Osteocyte (in vitro differentiated cells): Measurements from ENCODE around the gene CREB5. TPM values are rescaled to one million over a fixed set of nuclear protein-coding genes. Genes with fewer than 3 reads are reported as not detected.

Experiments used
- DNase-seq: peaks from one replicate; pipeline ENCODE4 v3.0.0; 2021; ENCODE audit warnings: mixed read lengths; ENCODE audit not compliant: unreplicated experiment; ENCODE audit errors: extremely low spot score
- H3K27ac Mint-ChIP-seq: one replicate; pipeline ENCODE4 v1.8.0; 2021; ENCODE audit warnings: mild to moderate bottlenecking, mixed read lengths; ENCODE audit not compliant: unreplicated experiment
- H3K27me3 Mint-ChIP-seq: one replicate; pipeline ENCODE4 v1.8.0; 2021; ENCODE audit warnings: mixed read lengths; ENCODE audit not compliant: unreplicated experiment
- H3K36me3 Mint-ChIP-seq: one replicate; pipeline ENCODE4 v1.8.0; 2021; ENCODE audit warnings: mixed read lengths; ENCODE audit not compliant: unreplicated experiment
- H3K4me1 Mint-ChIP-seq: one replicate; pipeline ENCODE4 v1.8.0; 2021; ENCODE audit warnings: mixed read lengths; ENCODE audit not compliant: unreplicated experiment
- H3K4me3 Mint-ChIP-seq: one replicate; pipeline ENCODE4 v1.8.0; 2021; ENCODE audit warnings: mild to moderate bottlenecking, moderate library complexity, mixed read lengths; ENCODE audit not compliant: unreplicated experiment
- H3K9me3 Mint-ChIP-seq: one replicate; pipeline ENCODE4 v1.8.0; 2021; ENCODE audit warnings: mixed read lengths; ENCODE audit not compliant: unreplicated experiment
- total RNA-seq: library from RNA; stranded (reverse); gene quantifications from 2 replicates; pipeline ENCODE4 v1.2.1, GENCODE V29; 2021
- TF ChIP-seq, protein P1 (sequence below): fragments of 200-600 bp; sonication (generic); IDR thresholded peaks from 2 replicates; pipeline ENCODE4 v1.5.0; 2021; ENCODE audit warnings: antibody characterized with exemption, mild to moderate bottlenecking, moderate library complexity

The CREB5 gene
- total RNA-seq, 1 donor from 2014 or later: 7.5 TPM

DNA sequence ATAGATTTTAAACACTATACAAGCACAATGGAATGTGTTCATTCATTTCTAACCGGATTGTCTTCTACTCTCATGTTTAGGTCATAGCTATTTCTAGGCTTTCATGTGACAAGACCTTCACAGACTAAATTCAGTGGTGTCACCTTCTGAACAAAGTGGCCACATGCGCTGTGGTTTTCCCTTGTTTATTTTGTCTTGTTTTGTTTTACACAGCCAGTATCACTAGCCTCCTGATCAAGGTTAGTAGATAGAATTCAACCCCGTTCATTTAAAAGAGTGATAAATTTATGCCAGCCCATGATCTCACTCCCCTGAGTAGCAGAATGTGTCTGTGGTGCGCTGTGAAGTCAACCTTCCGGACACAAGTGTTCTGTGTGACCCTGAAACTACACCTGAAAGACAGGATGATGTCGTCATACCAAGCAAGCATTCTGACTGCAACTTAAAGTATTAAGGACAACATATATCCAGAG lies 209.1 kb downstream of the CREB5 start:
- Mint-ChIP-seq H3K9me3 (no peaks in the 10 kb centered on the region), H3K4me3 (no peak overlapping the region), H3K27me3 (no peaks in the 10 kb centered on the region), H3K36me3 (no peaks in the 10 kb centered on the region), H3K4me1 (peaks cover 15% of the 10 kb centered on the region), H3K27ac (no peak overlapping the region)
- TF ChIP-seq, protein P1, sequence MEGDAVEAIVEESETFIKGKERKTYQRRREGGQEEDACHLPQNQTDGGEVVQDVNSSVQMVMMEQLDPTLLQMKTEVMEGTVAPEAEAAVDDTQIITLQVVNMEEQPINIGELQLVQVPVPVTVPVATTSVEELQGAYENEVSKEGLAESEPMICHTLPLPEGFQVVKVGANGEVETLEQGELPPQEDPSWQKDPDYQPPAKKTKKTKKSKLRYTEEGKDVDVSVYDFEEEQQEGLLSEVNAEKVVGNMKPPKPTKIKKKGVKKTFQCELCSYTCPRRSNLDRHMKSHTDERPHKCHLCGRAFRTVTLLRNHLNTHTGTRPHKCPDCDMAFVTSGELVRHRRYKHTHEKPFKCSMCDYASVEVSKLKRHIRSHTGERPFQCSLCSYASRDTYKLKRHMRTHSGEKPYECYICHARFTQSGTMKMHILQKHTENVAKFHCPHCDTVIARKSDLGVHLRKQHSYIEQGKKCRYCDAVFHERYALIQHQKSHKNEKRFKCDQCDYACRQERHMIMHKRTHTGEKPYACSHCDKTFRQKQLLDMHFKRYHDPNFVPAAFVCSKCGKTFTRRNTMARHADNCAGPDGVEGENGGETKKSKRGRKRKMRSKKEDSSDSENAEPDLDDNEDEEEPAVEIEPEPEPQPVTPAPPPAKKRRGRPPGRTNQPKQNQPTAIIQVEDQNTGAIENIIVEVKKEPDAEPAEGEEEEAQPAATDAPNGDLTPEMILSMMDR: no peak
- DNase-seq: no peak

DNA sequence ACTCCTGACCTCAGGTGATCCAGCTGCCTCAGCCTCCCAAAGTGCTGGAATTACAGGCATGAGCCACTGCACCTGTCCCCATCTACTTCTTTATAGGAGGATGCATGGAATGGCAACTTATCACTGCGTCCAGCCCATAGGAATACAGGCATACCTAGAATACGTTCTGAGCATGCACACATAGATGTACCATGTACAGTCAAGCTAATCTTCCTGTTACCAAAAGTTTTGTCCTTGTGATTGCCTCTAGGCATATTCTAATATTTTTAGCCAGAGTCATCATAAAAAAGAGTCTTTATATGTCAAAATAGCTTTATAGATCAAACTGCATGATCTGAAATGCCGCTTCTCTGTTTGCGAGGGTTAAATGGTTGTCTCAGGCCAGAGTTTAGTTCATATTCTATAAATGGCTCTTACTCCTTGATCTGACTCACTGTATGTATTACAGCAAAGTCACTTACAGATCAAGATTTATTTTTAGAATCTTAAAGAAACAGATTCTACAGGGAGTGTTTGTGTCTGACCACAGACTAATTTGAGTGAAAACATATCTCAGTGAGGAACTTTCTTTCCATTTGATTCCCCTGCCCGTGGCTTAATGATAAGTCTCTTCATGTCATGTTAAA lies 210.9 kb downstream of the CREB5 start:
- peaks cover 15% of the 10 kb centered on the region for H3K4me1 Mint-ChIP-seq
- peak overlapping the region; percentile 36 for H3K4me3 Mint-ChIP-seq
- no peaks in the 10 kb centered on the region for H3K9me3 Mint-ChIP-seq
- no peaks in the 10 kb centered on the region for H3K36me3 Mint-ChIP-seq
- no peak for DNase-seq
- TF ChIP-seq, protein P1: no peak
- no peaks in the 10 kb centered on the region for H3K27me3 Mint-ChIP-seq
- peak overlapping the region; percentile 72 for H3K27ac Mint-ChIP-seq

DNA sequence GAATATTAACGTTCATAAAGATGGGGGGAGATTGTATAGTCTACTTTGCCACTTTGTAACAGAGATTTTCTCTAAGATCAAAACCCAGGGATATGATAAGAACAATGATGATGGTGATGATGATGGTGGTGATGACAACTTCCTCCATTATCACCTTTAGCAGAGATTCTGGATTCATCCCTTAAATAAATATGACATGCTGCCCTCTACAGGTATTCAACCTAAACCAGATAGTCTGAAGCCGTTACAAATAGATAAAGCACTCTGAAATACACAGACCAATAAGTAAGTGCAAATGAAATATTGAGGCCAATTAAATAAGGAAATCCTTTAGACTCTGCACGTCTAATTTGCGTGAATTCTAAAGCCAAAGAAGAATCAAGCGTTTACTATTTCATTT lies 211.5 kb downstream of the CREB5 start:
- TF ChIP-seq, protein P1: no peak
- peaks cover 15% of the 10 kb centered on the region for H3K4me1 Mint-ChIP-seq
- H3K4me3 Mint-ChIP-seq: no peak overlapping the region
- H3K36me3 Mint-ChIP-seq: no peaks in the 10 kb centered on the region
- peak overlapping the region; percentile 43 for H3K27ac Mint-ChIP-seq
- DNase-seq: no peak
- H3K9me3 Mint-ChIP-seq: no peaks in the 10 kb centered on the region
- H3K27me3 Mint-ChIP-seq: no peaks in the 10 kb centered on the region

DNA sequence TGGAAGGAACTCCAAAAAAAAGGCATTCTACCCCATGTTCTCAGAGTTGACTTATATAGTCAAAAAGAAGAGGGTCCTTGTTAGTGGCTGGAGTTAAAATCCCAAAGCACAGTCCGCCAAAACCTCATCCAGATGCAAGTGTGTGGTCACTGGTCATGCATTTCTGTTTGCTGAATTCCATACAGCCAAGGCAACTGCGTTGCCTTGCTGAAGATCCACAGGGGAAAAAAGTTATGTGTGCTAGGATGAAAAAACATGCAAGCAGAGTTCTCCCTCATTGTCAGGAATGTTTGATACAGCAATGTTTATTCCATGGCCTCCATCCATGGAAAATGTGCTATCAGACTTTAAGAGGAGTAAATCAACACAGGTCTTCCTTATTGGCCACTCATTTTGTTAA lies 213.1 kb downstream of the CREB5 start:
- no peaks in the 10 kb centered on the region for H3K9me3 Mint-ChIP-seq
- H3K27ac Mint-ChIP-seq: no peak overlapping the region

DNA sequence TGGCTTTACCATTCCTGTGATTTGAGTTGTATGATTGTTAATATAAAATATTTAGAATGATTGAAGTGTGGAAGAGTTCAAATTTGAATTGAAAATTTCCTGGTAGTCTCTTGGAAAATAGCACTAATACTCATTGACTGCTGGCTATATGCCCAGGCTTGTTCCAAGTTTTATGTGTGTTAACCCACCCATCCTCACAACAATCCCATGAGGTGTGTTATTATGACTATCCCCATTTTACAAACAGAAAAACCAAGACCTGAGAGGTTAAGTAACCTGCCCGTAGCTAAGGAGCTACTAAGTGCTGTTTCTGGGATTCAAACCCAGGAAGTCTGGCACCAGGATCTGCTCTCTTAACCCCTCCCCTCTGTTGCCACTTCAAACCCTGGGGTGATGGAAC lies 213.9 kb downstream of the CREB5 start:
- TF ChIP-seq, protein P1: no peak
- Mint-ChIP-seq H3K27me3 (no peaks in the 10 kb centered on the region), H3K4me1 (peaks cover 34% of the 10 kb centered on the region), H3K9me3 (no peaks in the 10 kb centered on the region), H3K36me3 (no peaks in the 10 kb centered on the region), H3K27ac (no peak overlapping the region), H3K4me3 (no peak overlapping the region)
- no peak for DNase-seq

More for the DNA sequence above, 213.1 kb downstream of the CREB5 start:
- H3K27me3 Mint-ChIP-seq: no peaks in the 10 kb centered on the region
- H3K4me3 Mint-ChIP-seq: no peak overlapping the region
- peaks cover 26% of the 10 kb centered on the region for H3K4me1 Mint-ChIP-seq
- TF ChIP-seq, protein P1: no peak
- no peak for DNase-seq
- H3K36me3 Mint-ChIP-seq: no peaks in the 10 kb centered on the region
